Measurements from ENCODE around the gene MLX. TPM values are rescaled to one million over a fixed set of nuclear protein-coding genes. Genes with fewer than 3 reads are reported as not detected.

Gene MLX
- total RNA-seq, 1 experiment from 2014 or later: 45.3 TPM

GRCh38 chr17:42577140-42577531, 10.2 kb downstream of the MLX start:
- Mint-ChIP-seq H3K4me1 (peaks cover 20 to 21% of the 10 kb centered on the region in 2 experiments), H3K27me3 (ENCODE audit: low read depth) (peaks cover 2% of the 10 kb centered on the region; the same call in 1 of the 2 replicates), H3K4me3 (peak overlapping the region; percentile 97 to 99), H3K9me3 (no peaks in the 10 kb centered on the region), H3K27ac (peak overlapping the region; percentile 83 to 100 (median 85); a peak in 6 of 7 replicates), H3K36me3 (ENCODE audit: insufficient read depth in 1 of 3, low read depth in 3 of 3) (peaks cover 20 to 71% (median 55%) of the 10 kb centered on the region in 3 experiments; a peak in 6 of 7 replicates)
- no peak overlapping the region for H2AK5ac ChIP-seq (ENCODE audit: insufficient read length, low read length)
- peaks cover 3% of the 10 kb centered on the region for H3K23me2 ChIP-seq (ENCODE audit: insufficient read length, low read depth, low read length, poor library complexity, severe bottlenecking)
- H3K4ac ChIP-seq (ENCODE audit: low read depth, low read length): no peak overlapping the region
- no peak overlapping the region for H4K5ac ChIP-seq (ENCODE audit: insufficient read length, low read depth, low read length)
- H2AFZ ChIP-seq (ENCODE audit: low read length): no peak overlapping the region
- no peaks in the 10 kb centered on the region for H3K79me2 ChIP-seq (ENCODE audit: insufficient read depth, low read length)
- no peak overlapping the region for H2BK20ac ChIP-seq (ENCODE audit: low read depth, low read length, poor library complexity, severe bottlenecking)
- no peak overlapping the region for H2BK5ac ChIP-seq (ENCODE audit: insufficient read length, low read length)
- H3K4me1 ChIP-seq (ENCODE audit: insufficient read depth, low read length): no peaks in the 10 kb centered on the region
- H3K27me3 ChIP-seq (ENCODE audit: insufficient read depth, low read length): no peaks in the 10 kb centered on the region; the same call in 1 of the 2 replicates
- no peak for DNase-seq
- H3K27ac ChIP-seq (ENCODE audit: insufficient read length, low read depth, low read length): no peak overlapping the region
- H3K4me2 ChIP-seq (ENCODE audit: insufficient read depth, insufficient read length, low read length): peak overlapping the region; percentile 84
- no peak overlapping the region for H2BK12ac ChIP-seq (ENCODE audit: insufficient read length, low read depth, low read length)
- H4K20me1 ChIP-seq (ENCODE audit: control insufficient read depth, insufficient read depth, insufficient read length): no peaks in the 10 kb centered on the region
- H4K91ac ChIP-seq (ENCODE audit: insufficient read length, low read depth, low read length): no peak overlapping the region
- no peak overlapping the region for H3T11ph ChIP-seq (ENCODE audit: low read length)
- no peak overlapping the region for H4K8ac ChIP-seq (replicated peaks; ENCODE audit: insufficient read length, low read depth, low read length)
- WGBS (ENCODE audit: extremely low coverage, insufficient read length, low lambda C conversion rate): no CpG with 5 or more reads among the region's 18 CpGs
- no peak overlapping the region for H3K23ac ChIP-seq (ENCODE audit: insufficient read length, low read depth, low read length)
- no peaks in the 10 kb centered on the region for H3K79me1 ChIP-seq (ENCODE audit: insufficient read depth, low read depth, low read length, poor library complexity, severe bottlenecking)
- peak overlapping the region; percentile 69; the same call in 1 of the 2 replicates for H3K14ac ChIP-seq (ENCODE audit: insufficient read depth, low read length)
- H3K9ac ChIP-seq (ENCODE audit: extremely low read depth, insufficient read length, low read length): peak overlapping the region; percentile 88
- H2BK120ac ChIP-seq (ENCODE audit: low read depth, low read length, poor library complexity, severe bottlenecking): no peak overlapping the region
- no peaks in the 10 kb centered on the region for H3K9me3 ChIP-seq (ENCODE audit: control insufficient read depth, low read depth, low read length)
- peak overlapping the region; percentile 44 for H3K18ac ChIP-seq (ENCODE audit: insufficient read length, low read depth, low read length)
- H3K56ac ChIP-seq (ENCODE audit: insufficient read length, low read depth, low read length): no peak overlapping the region
- TF ChIP-seq CTCF (conservative IDR thresholded peaks at IDR 0.05): no peak
- H2BK15ac ChIP-seq (ENCODE audit: low read depth, low read length): no peak overlapping the region
